Heart right ventricle (tissue), 16 donors: ENCODE data around the gene MPC1. TPM values are rescaled to one million over a fixed set of nuclear protein-coding genes. Genes with fewer than 3 reads are reported as not detected.
A peak's percentile ranks its signal among the peaks of the same experiment; 100 is the strongest.
"Not testable (repeated sequence)": the region's sequence is repeated elsewhere in the genome, so short reads cannot be mapped to it uniquely, and the experiment has no call there.

Source experiments
- ATAC-seq, 8 donors: fragments of 200-7000 bp; cut with Tn5 transposase; one replicate each; pipeline ENCODE4 v1.9.1; 2020; ENCODE audit warnings: mild to moderate bottlenecking in 8 of 8, moderate library complexity in 8 of 8, moderate number of reproducible peaks in 1 of 8
- DNase-seq, 2 donors: peaks; one replicate each; pipeline ENCODE4 v3.0.0-alpha.2; 2020
- H3K27ac ChIP-seq, 10 donors: fragments of 200-600 bp; sonication (generic) in 2 of 10; one replicate each; pipeline versions ENCODE4 v1.5.0 to v1.8.0; 2020 to 2022; ENCODE audit warnings: mild to moderate bottlenecking in 3 of 10
- H3K27me3 ChIP-seq, 7 donors: fragments of 200-600 bp; one replicate each; pipeline ENCODE4 v1.8.0; 2021 to 2022; ENCODE audit warnings: mild to moderate bottlenecking in 2 of 7
- H3K36me3 ChIP-seq, 9 donors: fragments of 200-600 bp; sonication (generic) in 1 of 9; one replicate each; pipeline versions ENCODE4 v1.5.0 to v1.8.0; 2020 to 2022; ENCODE audit warnings: mild to moderate bottlenecking in 2 of 9
- H3K4me1 ChIP-seq, 9 donors: fragments of 200-600 bp; sonication (generic) in 1 of 9; one replicate each; pipeline versions ENCODE4 v1.5.0 to v1.8.0; 2020 to 2022; ENCODE audit warnings: mild to moderate bottlenecking in 4 of 9
- H3K4me3 ChIP-seq, 10 donors: fragments of 200-600 bp; sonication (generic) in 2 of 10; one replicate each; pipeline versions ENCODE4 v1.5.0 to v1.8.0; 2020 to 2022; ENCODE audit warnings: mild to moderate bottlenecking in 7 of 10, moderate library complexity in 2 of 10
- H3K9me3 ChIP-seq, 11 donors: fragments of 200-600 bp in 10 of 11; sonication (generic) in 2 of 11; one replicate each; pipeline versions ENCODE4 v1.5.0 to v1.8.0; 2013 to 2022; ENCODE audit warnings: mild to moderate bottlenecking in 2 of 11, control low read depth in 1 of 11, moderate library complexity in 1 of 11
- WGBS, 2 donors: extraction: QIAGEN DNeasy Blood & Tissue Kit; methylation state at CpG; one replicate each; pipeline ENCODE4 v1.1.7; 2013; ENCODE audit warnings: inconsistent platforms in 1 of 2; 5-methylcytosine and 5-hydroxymethylcytosine counted together
- intact Hi-C, 10 donors: fragments of 100-400 bp; cut with DNase I; formaldehyde crosslinking; loops; one replicate each; pipeline versions ENCODE4 v1.11.1 to v1.14.2; 2022
- polyA plus RNA-seq, 2 donors: library from polyadenylated mRNA; stranded (reverse); fragments of 200-250 nt; gene quantifications; one replicate each; pipeline ENCODE4 v1.2.3, GENCODE V29; 2013
- total RNA-seq, 10 donors: library from RNA; stranded (reverse); fragmentation: NEBNext Ultra II Directional in 3 of 10; extraction: Animal tissue kit (Norgen Biotek cat#: 25700) in 3 of 10; gene quantifications; one replicate each; pipeline versions ENCODE4 v1.2.1 to v1.2.4, GENCODE V29; 2021 to 2023
- TF ChIP-seq, protein P1 (sequence below), 9 donors: fragments of 200-600 bp; sonication (generic) in 2 of 9; IDR thresholded peaks; one replicate each; pipeline versions ENCODE4 v1.5.0 to v1.8.0; 2021 to 2022; ENCODE audit warnings: antibody characterized with exemption in 9 of 9, mild to moderate bottlenecking in 5 of 9, moderate library complexity in 1 of 9
- donor health status: Arrhythmogenic right ventricular cardiomyopathy.
- donor health status: ischemic (EF 13 %, LVEDD 7.1; RV severe dilation, severe dysfunction).
- donor health status: healthy with polysubstance abuse.
- donor health status: DM: no; HTN: yes; CAD: no.
- donor health status: DM: no; HTN: no; CAD: no.
- donor health status: ischemic (EF 25% LVEDD 6.9; RV normal size, moderate dysfunction).
- donor health status: ischemic (EF 25% LVEDD 5.7; RV mildly dilated, moderate dysfunction).
- donor health status: healthy.
- donor health status: DM: yes; HTN: yes; CAD: no.
- donor health status: Ischemic cardiomyopathy.
- donor health status: ischemic (EF 35%, LVEDD 5.7; RV mildly dilated, moderate dysfunction).
- donor health status: nonischemic (EF 11% LVEDD 7.7; RV severe dilation, severe dysfunction).
- donor health status: DM: yes; HTN: yes; CAD: no.
- donor health status: PGD.
- donor health status: ischemic (EF 29% LVEDD 5.4; RV normal size, mild dysfunction).
- donor health status: nonischemic (EF 23%, LVEDD 6.1; RV moderate dilation, normal function).

MPC1 gene
- total and polyA plus RNA-seq, 12 donors, result 276 to 736 (median 555) TPM

DNA sequence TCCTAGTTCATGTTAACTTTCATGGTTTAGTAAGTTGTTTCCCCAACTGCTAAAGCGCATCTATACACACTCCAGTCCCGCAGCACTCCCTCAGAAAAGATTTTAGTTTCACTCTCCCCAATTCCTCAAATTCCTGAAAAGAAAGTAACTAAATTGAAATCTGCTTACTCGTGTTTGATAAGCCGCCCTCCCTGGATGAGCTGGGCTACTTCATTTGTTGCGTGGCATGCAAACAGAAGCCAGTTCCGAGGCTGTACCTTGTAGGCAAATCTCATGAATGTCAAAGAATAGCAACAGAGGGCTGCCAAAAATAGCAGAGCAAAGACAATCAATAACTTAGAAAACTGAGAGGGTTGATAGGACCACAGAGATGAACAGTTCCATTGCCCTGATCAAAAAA, 16.9 kb downstream of the MPC1 start:
- DNase-seq (no peak), ATAC-seq (no peak)
- Histone ChIP-seq H3K9me3 (no peaks in the 10 kb centered on the region), H3K36me3 (peaks cover 0 to 72% (median 3%) of the 10 kb centered on the region in 9 donors), H3K27ac (peak overlapping the region in 9 of 10 donors; percentile 41 to 88 (median 71)), H3K27me3 (no peaks in the 10 kb centered on the region), H3K4me1 (peaks cover 6 to 90% (median 57%) of the 10 kb centered on the region in 9 donors), H3K4me3 (no peak overlapping the region)
- WGBS, 2 donors, result 47 to 64% methylated on average over 6 of the region's 6 CpGs
- TF ChIP-seq, protein P1, sequence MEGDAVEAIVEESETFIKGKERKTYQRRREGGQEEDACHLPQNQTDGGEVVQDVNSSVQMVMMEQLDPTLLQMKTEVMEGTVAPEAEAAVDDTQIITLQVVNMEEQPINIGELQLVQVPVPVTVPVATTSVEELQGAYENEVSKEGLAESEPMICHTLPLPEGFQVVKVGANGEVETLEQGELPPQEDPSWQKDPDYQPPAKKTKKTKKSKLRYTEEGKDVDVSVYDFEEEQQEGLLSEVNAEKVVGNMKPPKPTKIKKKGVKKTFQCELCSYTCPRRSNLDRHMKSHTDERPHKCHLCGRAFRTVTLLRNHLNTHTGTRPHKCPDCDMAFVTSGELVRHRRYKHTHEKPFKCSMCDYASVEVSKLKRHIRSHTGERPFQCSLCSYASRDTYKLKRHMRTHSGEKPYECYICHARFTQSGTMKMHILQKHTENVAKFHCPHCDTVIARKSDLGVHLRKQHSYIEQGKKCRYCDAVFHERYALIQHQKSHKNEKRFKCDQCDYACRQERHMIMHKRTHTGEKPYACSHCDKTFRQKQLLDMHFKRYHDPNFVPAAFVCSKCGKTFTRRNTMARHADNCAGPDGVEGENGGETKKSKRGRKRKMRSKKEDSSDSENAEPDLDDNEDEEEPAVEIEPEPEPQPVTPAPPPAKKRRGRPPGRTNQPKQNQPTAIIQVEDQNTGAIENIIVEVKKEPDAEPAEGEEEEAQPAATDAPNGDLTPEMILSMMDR (IDR thresholded peaks at IDR 0.05), result no peak
- intact Hi-C loops, result loop anchor here in 2 of 10 donors (2.0 kb wide), 2 partner anchors 15 to 17 kb away; partner anchors contain the start of gene MPC1 (in 1 of the 2)

DNA sequence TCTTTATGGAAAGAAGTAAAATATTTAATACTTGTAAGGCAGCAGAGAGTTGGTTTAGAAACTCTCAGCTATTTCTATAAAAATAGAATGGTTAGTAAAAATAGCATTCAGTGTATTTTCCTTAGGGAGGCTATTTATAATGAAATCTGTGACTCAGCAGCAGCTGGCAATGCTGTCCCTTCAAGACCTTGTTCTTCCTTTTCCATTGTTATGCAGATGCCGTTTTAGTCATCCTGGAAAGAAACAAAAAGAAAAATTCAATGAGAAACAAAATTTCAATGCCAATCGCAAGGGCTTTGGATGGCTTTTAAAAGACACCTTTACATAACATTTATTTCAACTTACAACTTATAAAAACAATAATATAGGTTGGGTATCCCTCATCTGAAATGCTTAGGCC, 17.5 kb downstream of the MPC1 start:
- DNase-seq (peak in 1 of 2 donors; percentile 41), ATAC-seq (peak in 7 of 8 donors; percentile 52 to 85 (median 67))
- TF ChIP-seq, protein P1 (IDR thresholded peaks at IDR 0.05), result no peak
- intact Hi-C loops, result loop anchor here in 2 of 10 donors (2.0 kb wide), 2 partner anchors 16 to 18 kb away; partner anchors contain the start of gene MPC1 (in 1 of the 2)
- Histone ChIP-seq H3K27ac (peak overlapping the region in 9 of 10 donors; percentile 60 to 88 (median 71)), H3K4me1 (peaks cover 6 to 95% (median 57%) of the 10 kb centered on the region in 9 donors), H3K27me3 (no peaks in the 10 kb centered on the region), H3K36me3 (peaks cover 0 to 72% (median 3%) of the 10 kb centered on the region in 9 donors), H3K9me3 (no peaks in the 10 kb centered on the region), H3K4me3 (peak overlapping the region in 4 of 10 donors; percentile 12 to 20 (median 16))
- 18 to 22% methylated on average over 2 of the region's 2 CpGs for WGBS, 2 donors

DNA sequence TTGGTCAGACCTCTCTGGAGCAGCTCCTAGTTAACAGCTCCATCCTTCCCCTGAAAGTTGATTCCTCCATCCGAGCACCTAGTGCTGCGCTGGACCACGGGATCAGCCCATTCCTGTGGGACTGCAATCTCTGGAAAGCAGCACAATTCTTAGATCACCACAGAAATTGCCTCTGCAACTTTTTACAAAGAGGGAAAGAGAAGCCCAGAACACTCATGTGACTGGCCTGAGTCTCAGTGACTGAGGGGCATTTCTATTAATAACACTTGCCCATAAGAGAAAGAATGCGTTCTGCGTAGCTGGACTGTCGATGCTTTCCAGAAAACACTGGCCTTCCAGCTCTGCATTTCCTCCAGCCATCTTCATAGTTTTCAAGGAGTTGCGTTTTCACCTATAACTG, 18.3 kb downstream of the MPC1 start:
- peak; percentile 68 to 91 (median 80) for ATAC-seq
- Histone ChIP-seq H3K36me3 (peaks cover 0 to 68% (median 0%) of the 10 kb centered on the region in 9 donors), H3K9me3 (no peaks in the 10 kb centered on the region), H3K27me3 (no peaks in the 10 kb centered on the region), H3K27ac (peak overlapping the region; percentile 44 to 88 (median 68)), H3K4me1 (peaks cover 6 to 92% (median 53%) of the 10 kb centered on the region in 9 donors), H3K4me3 (peak overlapping the region in 4 of 10 donors; percentile 12 to 20 (median 16))
- intact Hi-C loops, result loop anchor here in 2 of 10 donors (2.0 kb wide), 2 partner anchors 16 to 18 kb away; partner anchors contain the start of gene MPC1 (in 1 of the 2)
- DNase-seq, result peak in 1 of 2 donors; percentile 43
- WGBS, 2 donors, result 26 to 40% methylated on average over 7 of the region's 7 CpGs
- TF ChIP-seq, protein P1 (IDR thresholded peaks at IDR 0.05), result no peak

DNA sequence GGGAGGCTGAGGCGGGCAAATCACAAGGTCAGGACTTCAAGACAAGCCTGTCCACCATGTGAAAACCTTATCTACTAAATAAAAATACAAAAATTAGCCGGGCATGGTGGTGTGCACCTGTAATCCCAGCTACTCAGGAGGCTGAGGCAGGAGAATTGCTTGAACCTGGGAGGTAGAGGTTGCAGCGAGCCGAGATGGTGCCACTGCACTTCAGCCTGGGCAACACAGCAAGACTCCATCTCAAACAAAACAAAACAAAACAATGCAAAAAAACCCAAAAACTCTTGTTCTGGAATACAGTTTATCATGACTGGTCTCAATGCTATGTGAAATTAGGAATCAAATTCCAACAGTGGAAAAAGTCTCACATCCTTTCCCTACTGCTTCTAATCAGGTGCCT, 20.3 kb downstream of the MPC1 start:
- H3K4me3 ChIP-seq, intact Hi-C loops, H3K9me3 ChIP-seq, H3K27me3 ChIP-seq, ATAC-seq, DNase-seq: not testable (repeated sequence)
- Histone ChIP-seq H3K4me1 (peaks cover 6 to 75% (median 48%) of the 10 kb centered on the region in 9 donors), H3K27ac (peak overlapping the region in 6 of 10 donors; percentile 64 to 88 (median 84)), H3K36me3 (peaks cover 0 to 50% (median 0%) of the 10 kb centered on the region in 9 donors)
- 93 to 97% methylated on average over 4 of the region's 4 CpGs for WGBS, 2 donors

DNA sequence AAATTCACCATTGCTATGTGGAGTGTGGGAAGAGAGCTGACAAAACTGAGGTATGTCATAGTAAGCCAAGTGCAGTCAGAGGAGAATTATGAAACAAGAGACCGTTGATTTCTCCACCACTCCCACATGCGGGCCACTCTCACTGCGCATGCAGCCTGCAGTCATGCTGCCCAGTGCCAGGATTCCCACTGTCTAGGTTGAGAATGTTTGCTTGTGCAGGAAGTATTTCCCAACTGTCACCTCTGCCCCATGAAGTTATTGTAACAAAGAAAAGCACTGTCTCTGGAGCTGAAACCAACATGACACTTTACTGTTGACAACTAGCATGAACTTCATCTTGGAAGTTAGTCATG, 21.7 kb downstream of the MPC1 start:
- ATAC-seq, result peak; percentile 50 to 88 (median 68)
- Histone ChIP-seq H3K4me3 (no peak overlapping the region), H3K9me3 (no peaks in the 10 kb centered on the region), H3K36me3 (peaks cover 0 to 36% (median 0%) of the 10 kb centered on the region in 9 donors), H3K27ac (peak overlapping the region in 6 of 10 donors; percentile 37 to 88 (median 61)), H3K27me3 (peaks cover 0 to 3% (median 0%) of the 10 kb centered on the region in 7 donors), H3K4me1 (peaks cover 6 to 61% (median 39%) of the 10 kb centered on the region in 9 donors)
- peak; percentile 33 to 66 for DNase-seq
- intact Hi-C loops, result no loop called here
- TF ChIP-seq, protein P1 (IDR thresholded peaks at IDR 0.05), result no peak
- 47 to 66% methylated on average over 3 of the region's 3 CpGs for WGBS, 2 donors
